Adrenal gland (tissue), 12 donors: ENCODE results near the gene MAD1L1. TPM values are rescaled to one million over a fixed set of nuclear protein-coding genes. Genes with fewer than 3 reads are reported as not detected.

Experiments
- DNase-seq, 7 donors: peaks; one replicate each; pipeline ENCODE4 v3.0.0-alpha.2; 2019 to 2020
- H3K27ac ChIP-seq, 5 donors: fragments of 200-600 bp; sonication (generic) in 4 of 5; 1 replicate in 3 of 5; 2 replicates in 2 of 5; pipeline versions ENCODE4 v1.5.1 to v1.8.0; 2016 to 2020; ENCODE audit warnings: mild to moderate bottlenecking in 1 of 5
- H3K27me3 ChIP-seq: fragments of 200-600 bp; 2 replicates; pipeline ENCODE4 v1.8.0; 2021
- H3K36me3 ChIP-seq, 2 donors: fragments of 200-600 bp; replicated peaks in 1 of 2; 1 replicate in 1 of 2; 2 replicates in 1 of 2; pipeline versions ENCODE4 v1.5.1 to v1.8.0; 2018 to 2022
- H3K4me1 ChIP-seq, 2 donors: fragments of 200-600 bp; replicated peaks in 1 of 2; 1 replicate in 1 of 2; 2 replicates in 1 of 2; pipeline versions ENCODE4 v1.5.1 to v1.8.0; 2018 to 2021
- H3K4me3 ChIP-seq, 4 donors: fragments of 200-600 bp; sonication (generic) in 3 of 4; one replicate each; pipeline ENCODE4 v1.5.1; 2016 to 2018
- H3K9me3 ChIP-seq, 3 donors: fragments of 200-600 bp; sonication (generic) in 1 of 3; replicated peaks in 1 of 3; 1 replicate in 2 of 3; 2 replicates in 1 of 3; pipeline versions ENCODE4 v1.5.1 to v1.8.0; 2016 to 2021
- POLR2A ChIP-seq, 2 donors: fragments of 450-650 bp; IDR thresholded peaks; one replicate each; pipeline ENCODE4 v1.6.1; 2017; ENCODE audit warnings: antibody characterized with exemption in 2 of 2, mild to moderate bottlenecking in 2 of 2, moderate library complexity in 1 of 2
- WGBS, 4 donors: extraction: QIAGEN DNeasy Blood & Tissue Kit in 2 of 4; methylation state at CpG; one replicate each; pipeline versions ENCODE4 v1.1.5 to v1.1.7; 2013 to 2017; 5-methylcytosine and 5-hydroxymethylcytosine counted together
- intact Hi-C, 2 donors: fragments of 100-400 bp; cut with DNase I; formaldehyde crosslinking; loops; one replicate each; pipeline versions ENCODE4 v1.14.1 to v1.15.0; 2022 to 2023
- polyA plus RNA-seq, 3 donors: library from polyadenylated mRNA; stranded (reverse); fragments of 200-250 nt in 2 of 3; fragments of 350-450 nt in 1 of 3; fragmentation: Illumina TruSeq in 1 of 3; extraction: RNeasy Lipid Tissue Mini Kit (QIAGEN cat#74804) in 1 of 3; gene quantifications; one replicate each; pipeline ENCODE4 v1.2.3, GENCODE V29; 2013 to 2014
- total RNA-seq, 9 donors: library from RNA; depleted of rRNA in 4 of 9; stranded (reverse); fragments of >200 nt in 4 of 9; fragments of 120-200 nt in 1 of 9; fragmentation: NEBNext Ultra II Directional in 1 of 9; extraction: Animal tissue kit (Norgen Biotek cat#: 25700) in 1 of 9; gene quantifications; one replicate each; pipeline versions ENCODE4 v1.1.0 to v1.2.4, GENCODE V29; 2013 to 2023
- TF ChIP-seq, protein P1 (sequence below), 6 experiments: fragments of 450-650 bp in 4 of 6; fragments of 200-600 bp in 2 of 6; sonication (generic) in 1 of 6; IDR thresholded peaks; 1 replicate in 5 of 6; 2 replicates in 1 of 6; pipeline versions ENCODE4 v1.5.1 to v1.8.0; 2016 to 2021; ENCODE audit warnings: antibody characterized with exemption in 6 of 6, mild to moderate bottlenecking in 2 of 6, moderate library complexity in 1 of 6
- donor health status: healthy with polysubstance abuse.
- donor health status: Bipolar disorder and iron deficiency.
- donor health status: DM: yes; HTN: yes; CAD: no.
- donor health status: DM: no; HTN: no; CAD: no.
- donor health status: DM: no; HTN: no; CAD: no.
- donor health status: DM: yes; HTN: yes; CAD: no.

The MAD1L1 gene
- total and polyA plus RNA-seq, 12 donors = 6.7 to 87.7 (median 28.9) TPM

DNA sequence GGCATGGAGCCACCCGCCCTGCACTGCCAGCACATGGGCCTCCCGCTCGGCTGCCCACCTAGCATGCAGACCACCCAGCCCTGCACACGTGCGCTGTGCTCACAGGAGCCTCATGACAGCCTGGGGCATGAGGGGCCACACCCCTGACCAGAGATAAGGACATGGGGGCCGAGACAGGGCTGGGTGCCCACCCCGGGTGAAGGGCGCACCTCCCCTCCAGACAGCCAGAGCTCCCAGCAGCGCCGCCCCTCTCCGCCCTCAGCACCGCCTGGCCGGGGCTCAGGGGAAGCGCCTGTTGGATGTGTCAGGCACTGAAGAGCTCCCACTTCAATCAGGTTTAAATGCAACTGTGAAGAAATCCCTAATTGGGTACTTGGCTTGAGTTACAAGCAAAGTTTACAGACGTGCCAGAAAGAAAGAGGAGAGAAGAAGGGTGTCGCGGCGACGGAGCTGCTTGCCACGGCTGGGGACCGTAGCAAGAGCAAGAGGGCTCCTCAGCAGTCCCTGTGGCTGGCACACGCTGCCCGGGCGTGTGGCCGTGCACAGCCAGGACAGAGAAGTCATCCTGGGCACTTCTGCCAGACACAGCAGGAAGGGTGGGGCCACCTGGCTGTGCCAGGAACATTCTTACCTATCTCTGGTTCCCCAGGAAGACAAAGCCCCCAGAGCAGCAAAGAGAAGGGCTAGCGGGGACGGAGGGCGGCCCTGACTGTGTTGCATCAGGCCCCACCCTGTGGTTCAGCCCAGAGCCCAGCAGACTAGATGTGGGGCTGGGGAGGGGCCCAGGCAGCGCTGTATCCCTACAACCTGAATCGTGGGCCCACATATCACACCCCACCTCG is 315.3 kb downstream of the MAD1L1 start:
- Histone ChIP-seq H3K4me3 (no peak overlapping the region), H3K4me1 (peaks cover 4 to 6% of the 10 kb centered on the region in 2 donors), H3K27ac (no peak overlapping the region), H3K36me3 (no peaks in the 10 kb centered on the region), H3K27me3 (no peaks in the 10 kb centered on the region), H3K9me3 (no peaks in the 10 kb centered on the region)
- intact Hi-C loops = loop anchor here in 1 of 2 donors (10.0 kb wide), 1 partner anchor 107 kb away; no protein-coding TSS in a partner anchor
- TF ChIP-seq POLR2A (IDR thresholded peaks at IDR 0.05) = no peak
- TF ChIP-seq, protein P1, sequence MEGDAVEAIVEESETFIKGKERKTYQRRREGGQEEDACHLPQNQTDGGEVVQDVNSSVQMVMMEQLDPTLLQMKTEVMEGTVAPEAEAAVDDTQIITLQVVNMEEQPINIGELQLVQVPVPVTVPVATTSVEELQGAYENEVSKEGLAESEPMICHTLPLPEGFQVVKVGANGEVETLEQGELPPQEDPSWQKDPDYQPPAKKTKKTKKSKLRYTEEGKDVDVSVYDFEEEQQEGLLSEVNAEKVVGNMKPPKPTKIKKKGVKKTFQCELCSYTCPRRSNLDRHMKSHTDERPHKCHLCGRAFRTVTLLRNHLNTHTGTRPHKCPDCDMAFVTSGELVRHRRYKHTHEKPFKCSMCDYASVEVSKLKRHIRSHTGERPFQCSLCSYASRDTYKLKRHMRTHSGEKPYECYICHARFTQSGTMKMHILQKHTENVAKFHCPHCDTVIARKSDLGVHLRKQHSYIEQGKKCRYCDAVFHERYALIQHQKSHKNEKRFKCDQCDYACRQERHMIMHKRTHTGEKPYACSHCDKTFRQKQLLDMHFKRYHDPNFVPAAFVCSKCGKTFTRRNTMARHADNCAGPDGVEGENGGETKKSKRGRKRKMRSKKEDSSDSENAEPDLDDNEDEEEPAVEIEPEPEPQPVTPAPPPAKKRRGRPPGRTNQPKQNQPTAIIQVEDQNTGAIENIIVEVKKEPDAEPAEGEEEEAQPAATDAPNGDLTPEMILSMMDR (IDR thresholded peaks at IDR 0.05) = no peak
- DNase-seq = no peak
- WGBS, 4 donors = 88 to 91% (median 89%) methylated on average over 16 to 31 of the region's 31 CpGs

DNA sequence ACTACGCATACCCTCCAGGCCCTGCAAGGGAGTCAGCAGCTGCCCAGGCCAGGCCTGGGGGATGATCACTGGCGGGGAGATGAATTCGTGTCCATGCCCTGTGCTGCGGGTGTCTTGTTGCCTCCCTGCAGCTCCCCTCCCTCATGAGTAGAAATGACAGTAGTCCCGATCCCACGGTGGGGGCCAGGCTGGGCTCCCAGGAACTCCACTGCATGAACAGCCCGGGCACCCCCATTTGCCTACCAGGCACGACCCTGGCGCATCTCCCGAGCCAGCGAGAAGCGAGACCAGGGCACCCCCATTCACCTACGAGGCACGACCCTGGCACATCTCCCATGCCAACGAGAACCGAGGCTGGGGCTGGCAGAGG is 316.2 kb downstream of the MAD1L1 start:
- 94 to 100% (median 96%) methylated on average over 2 to 16 of the region's 16 CpGs for WGBS, 4 donors
- H3K9me3 ChIP-seq = no peaks in the 10 kb centered on the region
- H3K27ac ChIP-seq = no peak overlapping the region
- no peaks in the 10 kb centered on the region for H3K36me3 ChIP-seq
- H3K27me3 ChIP-seq = no peaks in the 10 kb centered on the region
- TF ChIP-seq, protein P1 (IDR thresholded peaks at IDR 0.05) = no peak
- TF ChIP-seq POLR2A (IDR thresholded peaks at IDR 0.05) = no peak
- no peak overlapping the region for H3K4me3 ChIP-seq
- peaks cover 4 to 6% of the 10 kb centered on the region in 2 donors for H3K4me1 ChIP-seq
- intact Hi-C loops = loop anchor here in 1 of 2 donors (10.0 kb wide), 1 partner anchor 108 kb away; no protein-coding TSS in a partner anchor
- no peak for DNase-seq

DNA sequence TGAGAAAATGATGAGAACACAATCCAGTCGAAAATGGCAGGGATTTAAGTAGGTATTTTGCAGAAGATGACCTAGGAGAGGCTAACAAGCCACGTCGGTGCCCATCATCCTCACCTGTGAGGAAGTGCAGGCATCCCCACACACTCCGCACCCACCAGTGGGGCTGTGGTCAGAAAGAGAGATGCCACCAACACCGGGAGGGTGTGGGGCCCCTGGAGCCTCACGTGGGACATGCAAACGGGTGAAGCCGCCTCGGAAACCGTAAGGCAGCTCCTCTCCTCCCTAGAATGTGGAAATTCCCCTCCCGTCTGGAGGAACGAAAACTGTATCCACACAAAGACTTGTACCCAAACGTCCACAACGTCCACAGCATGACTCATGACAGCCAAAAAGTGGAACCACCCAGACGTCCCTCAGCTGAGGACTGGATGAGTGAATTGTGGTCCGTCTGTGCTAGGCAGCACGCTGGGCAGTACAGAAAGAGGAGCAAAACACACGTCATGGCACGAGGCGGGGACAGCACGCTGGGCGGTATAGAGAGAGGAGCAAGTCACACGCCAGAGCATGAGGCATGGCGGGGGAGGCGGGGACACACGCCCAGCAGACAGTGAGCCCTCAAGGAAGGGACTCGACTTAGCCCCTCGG is 316.7 kb downstream of the MAD1L1 start:
- Histone ChIP-seq H3K36me3 (no peaks in the 10 kb centered on the region), H3K9me3 (no peaks in the 10 kb centered on the region), H3K27ac (no peak overlapping the region), H3K4me1 (peaks cover 4 to 6% of the 10 kb centered on the region in 2 donors), H3K27me3 (no peaks in the 10 kb centered on the region), H3K4me3 (no peak overlapping the region)
- 80 to 89% (median 84%) methylated on average over 23 to 28 of the region's 28 CpGs for WGBS, 4 donors
- intact Hi-C loops = loop anchor here in 1 of 2 donors (10.0 kb wide), 1 partner anchor 109 kb away; no protein-coding TSS in a partner anchor
- no peak for TF ChIP-seq POLR2A (IDR thresholded peaks at IDR 0.05)
- TF ChIP-seq, protein P1 (IDR thresholded peaks at IDR 0.05) = no peak
- DNase-seq = peak in 3 of 7 donors; percentile 32 to 61 (median 33)

DNA sequence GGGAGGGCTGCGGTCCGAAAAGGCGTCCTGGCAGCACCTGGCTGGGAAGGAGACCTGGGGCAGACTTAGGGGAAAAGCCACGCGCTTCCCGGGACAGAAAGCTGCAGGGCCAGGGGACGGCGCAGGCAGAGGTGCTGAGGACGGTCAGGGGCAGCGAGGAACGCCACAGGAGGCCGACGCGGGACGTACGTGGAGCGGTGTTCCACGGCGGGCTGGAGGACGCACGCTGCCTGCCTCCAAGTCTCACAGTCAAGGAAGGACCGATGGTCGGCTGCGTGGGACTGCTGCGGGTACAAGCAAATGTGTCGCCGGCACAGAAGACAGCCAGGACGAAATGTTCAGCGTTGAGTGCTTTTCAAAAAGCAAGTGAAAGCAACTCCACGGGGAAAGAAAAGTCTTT is 317.4 kb downstream of the MAD1L1 start:
- TF ChIP-seq, protein P1 (IDR thresholded peaks at IDR 0.05) = no peak
- TF ChIP-seq POLR2A (IDR thresholded peaks at IDR 0.05) = no peak
- Histone ChIP-seq H3K27ac (no peak overlapping the region), H3K27me3 (no peaks in the 10 kb centered on the region), H3K4me3 (no peak overlapping the region), H3K36me3 (no peaks in the 10 kb centered on the region), H3K9me3 (no peaks in the 10 kb centered on the region), H3K4me1 (peaks cover 4 to 6% of the 10 kb centered on the region in 2 donors)
- no peak for DNase-seq
- intact Hi-C loops = loop anchor here in 1 of 2 donors (10.0 kb wide), 1 partner anchor 109 kb away; no protein-coding TSS in a partner anchor
- WGBS, 4 donors = 95 to 98% (median 96%) methylated on average over 30 of the region's 30 CpGs
